A673 (cell line): Measurements from ENCODE around the gene REV3L.

Experiments used
- CTCF ChIP-seq: fragments of 300-800, 200-600 bp; sonication (generic); conservative IDR thresholded peaks from 2 replicates; pipeline ENCODE4 v1.5.1; 2017; ENCODE audit warnings: low read depth, mild to moderate bottlenecking, antibody characterized with exemption, low read length, moderate library complexity, mixed read lengths
- EZH2 ChIP-seq: fragments of 200-600 bp; sonication (generic); IDR thresholded peaks from 2 replicates; pipeline ENCODE4 v1.6.1; 2017; ENCODE audit warnings: borderline replicate concordance, low read depth, mild to moderate bottlenecking, mixed read lengths, antibody characterized with exemption, low read length; ENCODE audit not compliant: poor library complexity, severe bottlenecking

DNA sequence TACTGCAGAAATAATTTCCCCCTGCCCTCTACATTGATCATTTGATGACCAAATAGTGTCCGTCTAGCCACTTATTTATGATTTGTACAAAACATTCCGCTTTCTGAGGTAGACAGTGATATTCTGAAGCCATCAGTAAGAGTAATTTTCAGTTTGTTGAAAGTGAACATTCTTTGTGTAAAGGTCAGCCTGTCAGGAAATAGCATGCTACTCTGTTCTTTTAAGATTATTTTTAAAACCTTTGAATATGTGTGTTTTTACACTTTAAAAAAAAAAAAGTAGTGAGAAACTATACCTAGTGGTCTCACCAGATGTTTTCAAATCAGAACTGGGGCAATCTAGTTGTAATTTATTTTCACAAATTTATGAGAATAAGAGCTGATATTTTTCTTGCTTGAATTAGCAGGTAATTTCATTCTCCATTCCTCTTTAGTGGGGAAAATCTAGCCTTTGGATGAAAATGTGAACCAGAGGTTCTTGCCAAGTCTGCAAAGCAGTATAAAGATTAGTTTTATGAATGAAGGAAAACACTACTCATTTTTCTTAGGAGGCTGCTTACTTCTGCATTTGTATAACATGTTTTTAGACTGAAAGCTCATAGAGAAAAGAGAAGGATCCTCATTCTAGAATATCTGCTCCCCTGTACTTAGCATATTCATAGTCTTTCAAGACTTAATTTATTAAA lies 12.1 kb upstream of the REV3L start:
- TF ChIP-seq EZH2 (no peak), CTCF (no peak)
